SH-SY5Y (cell line): ENCODE data around the gene ROBO1.

Experiments
- GATA2 ChIP-seq: IDR thresholded peaks from 2 replicates; pipeline ENCODE4 v1.6.1; 2011; ENCODE audit warnings: mild to moderate bottlenecking, low read depth, low read length
- GATA3 ChIP-seq: IDR thresholded peaks from 2 replicates; pipeline ENCODE4 v1.6.1; 2011; ENCODE audit warnings: low read depth, mild to moderate bottlenecking, low read length, moderate library complexity

GRCh38 chr3:79672731-79673130 is 95.1 kb downstream of the ROBO1 start:
- TF ChIP-seq GATA3: no peak
- TF ChIP-seq GATA2: no peak
